HG03469 (cell line): ENCODE measurements around the gene PIGU.
"Not testable (repeated sequence)": the region's sequence is repeated elsewhere in the genome, so short reads cannot be mapped to it uniquely, and the experiment has no call there.

Experiments used
- ATAC-seq: cut with Tn5 transposase; IDR thresholded peaks from one replicate; pipeline ENCODE4 v1.9.1; 2021; ENCODE audit warnings: mild to moderate bottlenecking, moderate library complexity, moderate number of reproducible peaks; ENCODE audit not compliant: unreplicated experiment

The PIGU gene

GRCh38 chr20:34537651-34538050 is 139.2 kb downstream of the PIGU start:
- no peak for ATAC-seq

GRCh38 chr20:34536798-34537394 is 140.0 kb downstream of the PIGU start:
- no peak for ATAC-seq

GRCh38 chr20:34535857-34536256 is 141.0 kb downstream of the PIGU start:
- ATAC-seq = no peak

- no peak for ATAC-seq
Measured at GRCh38 chr20:34535301-34535840, 141.5 kb downstream of the PIGU start.

- ATAC-seq = no peak
Measured at GRCh38 chr20:34534391-34535165, 142.3 kb downstream of the PIGU start.

- no peak for ATAC-seq
Measured at GRCh38 chr20:34532756-34533155, 144.1 kb downstream of the PIGU start.

GRCh38 chr20:34532320-34532719 is 144.6 kb downstream of the PIGU start:
- ATAC-seq = no peak

- no peak for ATAC-seq
Measured at GRCh38 chr20:34531608-34532265, 145.2 kb downstream of the PIGU start.

GRCh38 chr20:34530342-34530741 is 146.6 kb downstream of the PIGU start:
- no peak for ATAC-seq

GRCh38 chr20:34529742-34530141 is 147.2 kb downstream of the PIGU start:
- ATAC-seq = no peak

- no peak for ATAC-seq
Measured at GRCh38 chr20:34528921-34529297, 148.0 kb downstream of the PIGU start.

- ATAC-seq = no peak
Measured at GRCh38 chr20:34527016-34527415, 149.9 kb downstream of the PIGU start.

- ATAC-seq = no peak
Measured at GRCh38 chr20:34526466-34526865, 150.4 kb downstream of the PIGU start.

GRCh38 chr20:34525709-34526416 is 151.0 kb downstream of the PIGU start:
- ATAC-seq = no peak

GRCh38 chr20:34525342-34525708 is 151.6 kb downstream of the PIGU start:
- ATAC-seq = no peak

- no peak for ATAC-seq
Measured at GRCh38 chr20:34524426-34524825, 152.5 kb downstream of the PIGU start.

- ATAC-seq = no peak
Measured at GRCh38 chr20:34522969-34523871, 153.7 kb downstream of the PIGU start.

- not testable (repeated sequence) for ATAC-seq
Measured at GRCh38 chr20:34519841-34520240, 157.1 kb downstream of the PIGU start.

- ATAC-seq = not testable (repeated sequence)
Measured at GRCh38 chr20:34518863-34519262, 158.0 kb downstream of the PIGU start.

GRCh38 chr20:34517114-34517505 is 159.8 kb downstream of the PIGU start:
- no peak for ATAC-seq
